GM12864 (cell line): Measurements from ENCODE around the gene MDFI.

Experiments
- DNase-seq: peaks from one replicate; pipeline ENCODE4 v3.0.0-alpha.2; 2011; ENCODE audit warnings: low read depth
- H3K4me3 ChIP-seq: 2 replicates; pipeline ENCODE4 v1.5.1; 2011; ENCODE audit warnings: mild to moderate bottlenecking, low read depth, low read length, control low read depth
- CTCF ChIP-seq: IDR thresholded peaks from 2 replicates; pipeline ENCODE4 v1.5.1; 2011; ENCODE audit warnings: low read depth, mild to moderate bottlenecking, moderate library complexity, low read length, control low read depth, inconsistent platforms; ENCODE audit errors: missing control alignments

Gene MDFI

GRCh38 chr6:41653691-41654090, 15.4 kb downstream of the MDFI start:
- DNase-seq: no peak
- no peak overlapping the region for H3K4me3 ChIP-seq
- TF ChIP-seq CTCF: no peak

- TF ChIP-seq CTCF: no peak
- DNase-seq: no peak
Observed at GRCh38 chr6:41654151-41654697, 16.0 kb downstream of the MDFI start.

GRCh38 chr6:41654698-41655151, 16.5 kb downstream of the MDFI start:
- TF ChIP-seq CTCF: no peak

More at GRCh38 chr6:41654151-41654697, 16.0 kb downstream of the MDFI start:
- no peak overlapping the region for H3K4me3 ChIP-seq

GRCh38 chr6:41655176-41655575, 16.9 kb downstream of the MDFI start:
- TF ChIP-seq CTCF: no peak
- H3K4me3 ChIP-seq: no peak overlapping the region
- no peak for DNase-seq

More at GRCh38 chr6:41654698-41655151, 16.5 kb downstream of the MDFI start:
- no peak for DNase-seq
- H3K4me3 ChIP-seq: no peak overlapping the region

- TF ChIP-seq CTCF: no peak
- DNase-seq: no peak
- no peak overlapping the region for H3K4me3 ChIP-seq
Observed at GRCh38 chr6:41655646-41656001, 17.4 kb downstream of the MDFI start.

- DNase-seq: no peak
- H3K4me3 ChIP-seq: no peak overlapping the region
- TF ChIP-seq CTCF: no peak
Observed at GRCh38 chr6:41656002-41656691, 17.9 kb downstream of the MDFI start.
